Natural killer cell (primary cell): ENCODE measurements around the gene ERCC8. TPM values are rescaled to one million over a fixed set of nuclear protein-coding genes. Genes with fewer than 3 reads are reported as not detected.

ENCODE experiments used
- ATAC-seq, 3 donors: fragments of 150-1000 bp in 2 of 3; fragments of 200-7000 bp in 1 of 3; cut with Tn5 transposase; 1 replicate in 1 of 3; 2 replicates in 2 of 3; pipeline ENCODE4 v1.10.0; 2021; ENCODE audit warnings: mild to moderate bottlenecking in 2 of 3, moderate library complexity in 2 of 3
- DNase-seq, 2 donors: peaks; one replicate each; pipeline versions ENCODE4 v3.0.0 to v3.0.0-alpha.2; 2013 to 2021; ENCODE audit warnings: mixed read lengths in 1 of 2
- H3K27ac ChIP-seq: one replicate; pipeline ENCODE4 v1.5.1; 2013; ENCODE audit warnings: mild to moderate bottlenecking, low read length
- H3K27me3 ChIP-seq: one replicate; pipeline ENCODE4 v1.6.1; 2013; ENCODE audit warnings: low read length; ENCODE audit not compliant: control insufficient read depth, insufficient read depth
- H3K36me3 ChIP-seq: one replicate; pipeline ENCODE4 v1.6.1; 2013; ENCODE audit warnings: low read length; ENCODE audit not compliant: control insufficient read depth, insufficient read depth
- H3K4me1 ChIP-seq: one replicate; pipeline ENCODE4 v1.6.1; 2013; ENCODE audit warnings: low read length; ENCODE audit not compliant: control insufficient read depth, insufficient read depth
- H3K4me3 ChIP-seq: one replicate; pipeline ENCODE4 v1.5.1; 2013; ENCODE audit warnings: low read length
- H3K9me3 ChIP-seq: one replicate; pipeline ENCODE4 v1.6.1; 2013; ENCODE audit warnings: low read length; ENCODE audit not compliant: control insufficient read depth, insufficient read depth
- H3K27ac Mint-ChIP-seq, 2 donors: one replicate each; pipeline ENCODE4 v1.8.0; 2022; ENCODE audit warnings: mild to moderate bottlenecking in 2 of 2, mixed read lengths in 2 of 2, moderate library complexity in 1 of 2
- H3K27me3 Mint-ChIP-seq, 2 donors: one replicate each; pipeline ENCODE4 v1.8.0; 2022; ENCODE audit warnings: low read depth in 2 of 2, mixed read lengths in 2 of 2
- H3K36me3 Mint-ChIP-seq: one replicate; pipeline ENCODE4 v1.8.0; 2022; ENCODE audit warnings: mixed read lengths
- H3K4me1 Mint-ChIP-seq, 2 donors: one replicate each; pipeline ENCODE4 v1.8.0; 2022; ENCODE audit warnings: mixed read lengths in 2 of 2
- H3K4me3 Mint-ChIP-seq: one replicate; pipeline ENCODE4 v1.8.0; 2022; ENCODE audit warnings: mild to moderate bottlenecking, moderate library complexity, mixed read lengths
- H3K9me3 Mint-ChIP-seq, 2 donors: one replicate each; pipeline ENCODE4 v1.8.0; 2022; ENCODE audit warnings: mixed read lengths in 2 of 2
- CTCF ChIP-seq: fragments of 200-600 bp; IDR thresholded peaks from one replicate; pipeline ENCODE4 v1.8.0; 2022; ENCODE audit warnings: antibody characterized with exemption
- WGBS: methylation state at CpG from one replicate; pipeline ENCODE4 v1.1.7; 2013; ENCODE audit warnings: missing lambda C conversion rate; ENCODE audit not compliant: insufficient coverage; 5-methylcytosine and 5-hydroxymethylcytosine counted together
- intact Hi-C: fragments of 100-400 bp; cut with micrococcal nuclease; formaldehyde crosslinking; loops from one replicate; pipeline ENCODE4 v1.14.2; 2022
- total RNA-seq, 4 donors: library from RNA; stranded (reverse); fragments of 120-200 nt in 1 of 4; gene quantifications; one replicate each; pipeline versions ENCODE4 v1.2.3 to v1.2.4, GENCODE V29; 2013 to 2022

Gene ERCC8
- total RNA-seq, 3 donors from 2014 or later (not counting 1 experiment from before 2014, with no cell fraction given) = 4.8 to 9.1 (median 5.5) TPM

GRCh38 chr5:60830581-60831127 is 114.2 kb downstream of the ERCC8 start:
- Mint-ChIP-seq H3K27ac (no peak overlapping the region), H3K27me3 (peaks cover 0 to 5% of the 10 kb centered on the region in 2 donors), H3K9me3 (no peaks in the 10 kb centered on the region), H3K4me1 (no peaks in the 10 kb centered on the region), H3K36me3 (no peaks in the 10 kb centered on the region), H3K4me3 (no peak overlapping the region)
- no peaks in the 10 kb centered on the region for H3K36me3 ChIP-seq
- H3K4me3 ChIP-seq = no peak overlapping the region
- H3K27ac ChIP-seq = no peak overlapping the region
- TF ChIP-seq CTCF = no peak
- DNase-seq (no peak), ATAC-seq (no peak)
- H3K27me3 ChIP-seq = no peaks in the 10 kb centered on the region
- no peaks in the 10 kb centered on the region for H3K4me1 ChIP-seq
- intact Hi-C loops = no loop called here
- no peaks in the 10 kb centered on the region for H3K9me3 ChIP-seq

GRCh38 chr5:60829490-60830266 is 115.2 kb downstream of the ERCC8 start:
- H3K9me3 Mint-ChIP-seq = no peaks in the 10 kb centered on the region
- intact Hi-C loops = no loop called here
- no peaks in the 10 kb centered on the region for H3K4me1 ChIP-seq
- ATAC-seq = no peak
- no peak for TF ChIP-seq CTCF
- H3K27me3 Mint-ChIP-seq = peaks cover 0 to 3% of the 10 kb centered on the region in 2 donors
- no peak overlapping the region for H3K27ac ChIP-seq
- H3K9me3 ChIP-seq = no peaks in the 10 kb centered on the region
- H3K27me3 ChIP-seq = no peaks in the 10 kb centered on the region
- no peaks in the 10 kb centered on the region for H3K36me3 Mint-ChIP-seq
- 79% methylated on average over 2 of the region's 2 CpGs for WGBS
- no peaks in the 10 kb centered on the region for H3K4me1 Mint-ChIP-seq
- H3K4me3 Mint-ChIP-seq = no peak overlapping the region
- no peak overlapping the region for H3K27ac Mint-ChIP-seq
- H3K36me3 ChIP-seq = no peaks in the 10 kb centered on the region
- DNase-seq = no peak
- H3K4me3 ChIP-seq = no peak overlapping the region

GRCh38 chr5:60827201-60827600 is 117.7 kb downstream of the ERCC8 start:
- TF ChIP-seq CTCF = no peak
- no peaks in the 10 kb centered on the region for H3K9me3 Mint-ChIP-seq
- no CpG with 5 or more reads among the region's 1 CpG for WGBS

More at GRCh38 chr5:60827201-60827600, 117.7 kb downstream of the ERCC8 start:
- Mint-ChIP-seq H3K4me1 (no peaks in the 10 kb centered on the region), H3K36me3 (no peaks in the 10 kb centered on the region), H3K27ac (no peak overlapping the region), H3K27me3 (peaks cover 0 to 3% of the 10 kb centered on the region in 2 donors), H3K4me3 (no peak overlapping the region)
- no peak overlapping the region for H3K4me3 ChIP-seq
- H3K9me3 ChIP-seq = no peaks in the 10 kb centered on the region
- no peaks in the 10 kb centered on the region for H3K36me3 ChIP-seq
- DNase-seq (no peak), ATAC-seq (no peak)
- no peaks in the 10 kb centered on the region for H3K4me1 ChIP-seq
- H3K27ac ChIP-seq = no peak overlapping the region
- no peaks in the 10 kb centered on the region for H3K27me3 ChIP-seq
- intact Hi-C loops = no loop called here
